SK-N-SH (cell line): ENCODE data around the gene SH3PXD2A. TPM values are rescaled to one million over a fixed set of nuclear protein-coding genes. Genes with fewer than 3 reads are reported as not detected.

Experiments
- CTCF ChIA-PET: fragments of 300-600, 350-600 bp; formaldehyde crosslinking; extraction: SDS; loops from one replicate; lab custom pipeline; 2021; lab: Yijun Ruan, JAX
- POLR2A ChIA-PET: fragments of 350-600 bp; sonication (Branson Sonifier 250); formaldehyde crosslinking; extraction: SDS; loops from one replicate; lab custom pipeline; 2020; ENCODE audit warnings: antibody characterized with exemption, inconsistent platforms; lab: Yijun Ruan, JAX
- DNase-seq: peaks from one replicate; pipeline ENCODE4 v3.0.0; 2012
- H2AFZ ChIP-seq: fragments of 200-600 bp; sonication (generic); 2 replicates; pipeline ENCODE4 v1.8.1; 2016; ENCODE audit warnings: antibody characterized with exemption, mild to moderate bottlenecking, low read depth
- H3F3A ChIP-seq: fragments of 200-600 bp; sonication (generic); replicated peaks from 2 replicates; pipeline ENCODE3; 2016; ENCODE audit warnings: antibody characterized with exemption, mild to moderate bottlenecking; ENCODE audit not compliant: insufficient read depth
- H3K27ac ChIP-seq, 2 experiments: fragments of 200-500 bp in 1 of 2; fragments of 200-600 bp in 1 of 2; sonication (Bioruptor generic) in 1 of 2; sonication (generic), shearing (Covaris generic) in 1 of 2; 2 replicates each; pipeline versions ENCODE4 v1.5.1 to v1.6.1; 2014 to 2016; ENCODE audit warnings: low read depth in 2 of 2, inconsistent platforms in 1 of 2, low read length in 1 of 2, mild to moderate bottlenecking in 1 of 2, mixed read lengths in 1 of 2
- H3K27me3 ChIP-seq: fragments of 200-600 bp; sonication (generic), shearing (Covaris generic); 2 replicates; pipeline ENCODE4 v1.6.1; 2016; ENCODE audit warnings: mixed run types; ENCODE audit not compliant: insufficient read depth
- H3K36me3 ChIP-seq, 2 experiments: fragments of 200-500 bp in 1 of 2; fragments of 200-600 bp in 1 of 2; sonication (Bioruptor generic) in 1 of 2; sonication (generic) in 1 of 2; replicated peaks in 1 of 2; 2 replicates each; pipeline versions ENCODE3 to v1.5.1; 2014 to 2016; ENCODE audit warnings: low read length in 1 of 2, mild to moderate bottlenecking in 1 of 2; ENCODE audit not compliant: insufficient read depth in 2 of 2, control insufficient read depth in 1 of 2
- H3K4me1 ChIP-seq, 2 experiments: fragments of 200-500 bp in 1 of 2; fragments of 200-600 bp in 1 of 2; sonication (Bioruptor generic) in 1 of 2; sonication (generic), shearing (Covaris generic) in 1 of 2; 2 replicates each; pipeline versions ENCODE4 v1.5.1 to v1.6.1; 2014 to 2016; ENCODE audit warnings: low read depth in 1 of 2, low read length in 1 of 2, mixed run types in 1 of 2; ENCODE audit not compliant: insufficient read depth in 2 of 2, control insufficient read depth in 1 of 2
- H3K4me2 ChIP-seq: fragments of 200-600 bp; sonication (generic), shearing (Covaris generic); 2 replicates; pipeline ENCODE4 v1.6.1; 2017; ENCODE audit warnings: mixed run types
- H3K4me3 ChIP-seq, 2 experiments: fragments of 200-500 bp in 1 of 2; fragments of 200-600 bp in 1 of 2; sonication (Bioruptor generic) in 1 of 2; sonication (generic), shearing (Covaris generic) in 1 of 2; 2 replicates each; pipeline versions ENCODE4 v1.5.1 to v1.8.1; 2014 to 2016; ENCODE audit warnings: low read depth in 2 of 2, inconsistent platforms in 1 of 2, low read length in 1 of 2, mild to moderate bottlenecking in 1 of 2, mixed read lengths in 1 of 2, moderate library complexity in 1 of 2
- H3K79me2 ChIP-seq: fragments of 200-600 bp; sonication (generic); 2 replicates; pipeline ENCODE4 v1.8.1; 2017; ENCODE audit warnings: mild to moderate bottlenecking; ENCODE audit not compliant: insufficient read depth
- H3K9ac ChIP-seq: fragments of 200-600 bp; sonication (generic); 2 replicates; pipeline ENCODE4 v1.6.1; 2017; ENCODE audit warnings: mixed run types
- H3K9me2 ChIP-seq: fragments of 200-600 bp; sonication (generic); 2 replicates; pipeline ENCODE4 v1.6.1; 2017; ENCODE audit warnings: mixed run types
- H3K9me3 ChIP-seq: fragments of 200-600 bp; sonication (generic); 2 replicates; pipeline ENCODE4 v1.6.1; 2017; ENCODE audit warnings: mixed run types, mild to moderate bottlenecking, moderate library complexity
- H4K20me1 ChIP-seq: fragments of 200-600 bp; sonication (generic); 2 replicates; pipeline ENCODE4 v1.6.1; 2017; ENCODE audit warnings: mild to moderate bottlenecking, mixed run types; ENCODE audit not compliant: insufficient read depth
- CHD2 ChIP-seq: fragments of 150-350 bp; IDR thresholded peaks from 2 replicates; pipeline ENCODE4 v1.6.1; 2018; ENCODE audit warnings: low read length; ENCODE audit not compliant: partially characterized antibody
- EP300 ChIP-seq, 2 experiments: IDR thresholded peaks; 2 replicates each; pipeline versions ENCODE4 v1.4.0 to v1.6.1; 2012; ENCODE audit warnings: borderline replicate concordance in 1 of 2, low read depth in 1 of 2, low read length in 1 of 2
- EZH2phosphoT487 ChIP-seq: fragments of 200-600 bp; sonication (generic); IDR thresholded peaks from 2 replicates; pipeline ENCODE4 v1.6.1; 2017; ENCODE audit warnings: low read depth, mixed run types, mild to moderate bottlenecking, antibody characterized with exemption, moderate library complexity, borderline replicate concordance
- FOSL2 ChIP-seq: IDR thresholded peaks from 2 replicates; pipeline ENCODE4 v1.4.0; 2012; ENCODE audit warnings: low read depth, mild to moderate bottlenecking, moderate library complexity, borderline replicate concordance
- FOXM1 ChIP-seq: IDR thresholded peaks from 2 replicates; pipeline ENCODE4 v1.4.0; 2012; ENCODE audit warnings: low read depth, mild to moderate bottlenecking
- GATA2 ChIP-seq: sonication (generic); formaldehyde crosslinking; IDR thresholded peaks from 2 replicates; pipeline ENCODE4 v1.5.0; 2020; ENCODE audit warnings: mild to moderate bottlenecking, missing genetic modification reagents
- MXI1 ChIP-seq: IDR thresholded peaks from 2 replicates; pipeline ENCODE4 v1.6.1; 2012; ENCODE audit warnings: mild to moderate bottlenecking, low read depth, low read length, improper control_type of control experiment
- NFIC ChIP-seq: IDR thresholded peaks from 2 replicates; pipeline ENCODE4 v1.4.0; 2012; ENCODE audit warnings: borderline replicate concordance
- RAD21 ChIP-seq: IDR thresholded peaks from 2 replicates; pipeline ENCODE4 v1.6.1; 2012; ENCODE audit warnings: mild to moderate bottlenecking, low read length
- RCOR1 ChIP-seq: fragments of 150-350 bp; IDR thresholded peaks from 2 replicates; pipeline ENCODE4 v1.6.1; 2017; ENCODE audit warnings: antibody characterized with exemption, low read length
- RFX5 ChIP-seq: IDR thresholded peaks from 2 replicates; pipeline ENCODE4 v1.6.1; 2012; ENCODE audit warnings: mild to moderate bottlenecking, improper control_type of control experiment, low read length
- RXRA ChIP-seq: IDR thresholded peaks from 2 replicates; pipeline ENCODE4 v1.4.0; 2012; ENCODE audit warnings: low read depth, mild to moderate bottlenecking, borderline replicate concordance
- SMC3 ChIP-seq: IDR thresholded peaks from 2 replicates; pipeline ENCODE4 v1.6.1; 2012; ENCODE audit warnings: low read depth, low read length, improper control_type of control experiment
- TEAD4 ChIP-seq: IDR thresholded peaks from 2 replicates; pipeline ENCODE4 v1.4.0; 2012; ENCODE audit warnings: mild to moderate bottlenecking, borderline replicate concordance; ENCODE audit not compliant: insufficient read depth
- WGBS: methylation state at CpG from one replicate; pipeline ENCODE4 v1.1.6; 2017; ENCODE audit warnings: low lambda C conversion rate; 5-methylcytosine and 5-hydroxymethylcytosine counted together
- polyA plus RNA-seq, 3 experiments: library from polyadenylated mRNA; depleted of rRNA; stranded (reverse); fragments of >200 nt; gene quantifications; 2 replicates each; pipeline ENCODE4 v1.2.3, GENCODE V29; 2012
- TF ChIP-seq, protein P1 (sequence below): fragments of 150-350 bp; IDR thresholded peaks from 2 replicates; pipeline ENCODE4 v1.6.1; 2016; ENCODE audit warnings: mild to moderate bottlenecking, low read depth, low read length
- TF ChIP-seq, protein P2 (sequence below): IDR thresholded peaks from 2 replicates; pipeline ENCODE4 v1.6.1; 2012; ENCODE audit warnings: mild to moderate bottlenecking, low read depth, low read length, moderate library complexity
- TF ChIP-seq, protein P3 (sequence below): IDR thresholded peaks from 2 replicates; pipeline ENCODE4; 2012

Gene SH3PXD2A
- polyA plus RNA-seq, 1 of the 3 experiments (the other 2 are of a cell fraction): 2.5 TPM

DNA sequence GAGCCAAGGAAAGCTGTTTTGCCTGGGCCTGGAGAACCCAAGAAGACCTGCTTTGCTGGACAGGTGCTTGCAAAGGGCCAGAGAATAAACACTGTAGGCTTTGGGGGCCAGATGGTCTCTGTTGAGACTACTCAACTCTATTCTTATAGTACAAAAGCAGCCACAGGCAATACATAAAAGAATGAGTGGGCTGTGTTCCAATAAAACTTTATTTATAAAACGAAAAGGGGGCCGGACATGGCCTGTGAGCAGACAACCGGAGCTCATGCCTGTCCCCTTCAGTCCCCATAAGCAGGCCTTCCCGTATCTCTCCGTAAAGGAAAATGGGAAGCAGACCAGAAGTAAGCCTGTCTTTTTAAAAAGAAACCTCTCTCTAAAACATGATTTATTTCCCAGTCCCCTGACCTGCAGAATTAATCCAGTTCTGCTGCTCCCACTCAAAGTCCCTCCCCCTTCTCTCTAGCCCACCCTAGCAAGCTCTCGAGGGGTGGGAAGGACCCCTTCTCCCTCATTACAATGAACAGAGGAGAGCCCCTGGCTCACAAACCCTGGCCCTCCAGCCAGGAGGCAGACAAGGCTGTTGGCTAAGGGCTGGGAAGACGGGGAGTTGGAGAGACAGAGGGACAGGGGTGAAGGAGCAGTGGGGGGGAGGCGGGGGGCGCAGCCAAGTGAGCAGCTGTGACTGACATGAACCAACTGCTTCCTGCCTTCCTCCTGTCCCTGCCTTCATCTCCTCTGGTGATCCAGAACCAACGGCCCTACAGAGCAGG is 184.1 kb downstream of the SH3PXD2A start (continued):
- no peak for TF ChIP-seq EZH2phosphoT487

- Histone ChIP-seq H3K79me2 (no peaks in the 10 kb centered on the region), H3K9me3 (no peaks in the 10 kb centered on the region), H3F3A (no peaks in the 10 kb centered on the region), H3K36me3 (no peaks in the 10 kb centered on the region), H3K4me2 (no peak overlapping the region), H3K4me1 (no peaks in the 10 kb centered on the region; a peak in 1 of 4 replicates), H2AFZ (no peak overlapping the region), H3K27me3 (no peaks in the 10 kb centered on the region), H4K20me1 (0 out of 2 replicates have a peak, but pooled peaks cover 3% of the 10 kb centered on the region), H3K27ac (no peak overlapping the region), H3K4me3 (no peak overlapping the region), H3K9ac (no peak overlapping the region), H3K9me2 (no peaks in the 10 kb centered on the region)
- POLR2A ChIA-PET: no interaction called here
- WGBS: 92% methylated on average over 2 of the region's 2 CpGs
- DNase-seq: no peak
- CTCF ChIA-PET: interaction anchor here (1.1 kb wide), 1 partner anchor 16 kb away, joined by 3 read pairs; no protein-coding TSS in a partner anchor
- TF ChIP-seq GATA2 (CRISPR knock-in tag) (no peak), NFIC (no peak), RFX5 (no peak)
Observed at GRCh38 chr10:103669944-103670343, 185.4 kb downstream of the SH3PXD2A start.

GRCh38 chr10:103669243-103669929 is 186.0 kb downstream of the SH3PXD2A start:
- DNase-seq: no peak
- Histone ChIP-seq H4K20me1 (0 out of 2 replicates have a peak, but pooled peaks cover 3% of the 10 kb centered on the region), H3K4me2 (no peak overlapping the region), H3K27me3 (no peaks in the 10 kb centered on the region), H3F3A (no peaks in the 10 kb centered on the region), H3K4me1 (no peaks in the 10 kb centered on the region; a peak in 1 of 4 replicates), H3K79me2 (no peaks in the 10 kb centered on the region), H2AFZ (no peak overlapping the region), H3K9me3 (no peaks in the 10 kb centered on the region), H3K4me3 (no peak overlapping the region), H3K9me2 (no peaks in the 10 kb centered on the region), H3K9ac (no peak overlapping the region), H3K36me3 (no peaks in the 10 kb centered on the region), H3K27ac (no peak overlapping the region)
- ChIA-PET POLR2A (no interaction called here), CTCF (interaction anchor here (1.1 kb wide), 1 partner anchor 17 kb away, joined by 3 read pairs; no protein-coding TSS in a partner anchor)
- TF ChIP-seq RXRA (no peak), RCOR1 (no peak), TEAD4 (no peak), RAD21 (no peak), MXI1 (no peak), CHD2 (no peak), GATA2 (CRISPR knock-in tag) (no peak), FOXM1 (no peak), EP300 (IDR thresholded peaks at IDR 0.05; ENCODE audit: borderline replicate concordance in 1 of 2, low read depth in 1 of 2, low read length in 1 of 2) (no peak), EZH2phosphoT487 (no peak), NFIC (no peak), FOSL2 (no peak), SMC3 (no peak)
- TF ChIP-seq, protein P1, sequence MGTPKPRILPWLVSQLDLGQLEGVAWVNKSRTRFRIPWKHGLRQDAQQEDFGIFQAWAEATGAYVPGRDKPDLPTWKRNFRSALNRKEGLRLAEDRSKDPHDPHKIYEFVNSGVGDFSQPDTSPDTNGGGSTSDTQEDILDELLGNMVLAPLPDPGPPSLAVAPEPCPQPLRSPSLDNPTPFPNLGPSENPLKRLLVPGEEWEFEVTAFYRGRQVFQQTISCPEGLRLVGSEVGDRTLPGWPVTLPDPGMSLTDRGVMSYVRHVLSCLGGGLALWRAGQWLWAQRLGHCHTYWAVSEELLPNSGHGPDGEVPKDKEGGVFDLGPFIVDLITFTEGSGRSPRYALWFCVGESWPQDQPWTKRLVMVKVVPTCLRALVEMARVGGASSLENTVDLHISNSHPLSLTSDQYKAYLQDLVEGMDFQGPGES: no peak
- TF ChIP-seq, protein P2, sequence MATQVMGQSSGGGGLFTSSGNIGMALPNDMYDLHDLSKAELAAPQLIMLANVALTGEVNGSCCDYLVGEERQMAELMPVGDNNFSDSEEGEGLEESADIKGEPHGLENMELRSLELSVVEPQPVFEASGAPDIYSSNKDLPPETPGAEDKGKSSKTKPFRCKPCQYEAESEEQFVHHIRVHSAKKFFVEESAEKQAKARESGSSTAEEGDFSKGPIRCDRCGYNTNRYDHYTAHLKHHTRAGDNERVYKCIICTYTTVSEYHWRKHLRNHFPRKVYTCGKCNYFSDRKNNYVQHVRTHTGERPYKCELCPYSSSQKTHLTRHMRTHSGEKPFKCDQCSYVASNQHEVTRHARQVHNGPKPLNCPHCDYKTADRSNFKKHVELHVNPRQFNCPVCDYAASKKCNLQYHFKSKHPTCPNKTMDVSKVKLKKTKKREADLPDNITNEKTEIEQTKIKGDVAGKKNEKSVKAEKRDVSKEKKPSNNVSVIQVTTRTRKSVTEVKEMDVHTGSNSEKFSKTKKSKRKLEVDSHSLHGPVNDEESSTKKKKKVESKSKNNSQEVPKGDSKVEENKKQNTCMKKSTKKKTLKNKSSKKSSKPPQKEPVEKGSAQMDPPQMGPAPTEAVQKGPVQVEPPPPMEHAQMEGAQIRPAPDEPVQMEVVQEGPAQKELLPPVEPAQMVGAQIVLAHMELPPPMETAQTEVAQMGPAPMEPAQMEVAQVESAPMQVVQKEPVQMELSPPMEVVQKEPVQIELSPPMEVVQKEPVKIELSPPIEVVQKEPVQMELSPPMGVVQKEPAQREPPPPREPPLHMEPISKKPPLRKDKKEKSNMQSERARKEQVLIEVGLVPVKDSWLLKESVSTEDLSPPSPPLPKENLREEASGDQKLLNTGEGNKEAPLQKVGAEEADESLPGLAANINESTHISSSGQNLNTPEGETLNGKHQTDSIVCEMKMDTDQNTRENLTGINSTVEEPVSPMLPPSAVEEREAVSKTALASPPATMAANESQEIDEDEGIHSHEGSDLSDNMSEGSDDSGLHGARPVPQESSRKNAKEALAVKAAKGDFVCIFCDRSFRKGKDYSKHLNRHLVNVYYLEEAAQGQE: no peak
- TF ChIP-seq, protein P3, sequence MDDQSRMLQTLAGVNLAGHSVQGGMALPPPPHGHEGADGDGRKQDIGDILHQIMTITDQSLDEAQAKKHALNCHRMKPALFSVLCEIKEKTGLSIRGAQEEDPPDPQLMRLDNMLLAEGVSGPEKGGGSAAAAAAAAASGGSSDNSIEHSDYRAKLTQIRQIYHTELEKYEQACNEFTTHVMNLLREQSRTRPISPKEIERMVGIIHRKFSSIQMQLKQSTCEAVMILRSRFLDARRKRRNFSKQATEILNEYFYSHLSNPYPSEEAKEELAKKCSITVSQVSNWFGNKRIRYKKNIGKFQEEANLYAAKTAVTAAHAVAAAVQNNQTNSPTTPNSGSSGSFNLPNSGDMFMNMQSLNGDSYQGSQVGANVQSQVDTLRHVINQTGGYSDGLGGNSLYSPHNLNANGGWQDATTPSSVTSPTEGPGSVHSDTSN: no peak
- 89% methylated on average over 5 of the region's 6 CpGs for WGBS
